H4 (cell line): ENCODE results near the gene MRPL24. TPM values are rescaled to one million over a fixed set of nuclear protein-coding genes. Genes with fewer than 3 reads are reported as not detected.
A peak's percentile ranks its signal among the peaks of the same experiment; 100 is the strongest.

Experiments
- DNase-seq: peaks from one replicate; pipeline ENCODE4 v3.0.0-alpha.2; 2015; ENCODE audit warnings: low spot score
- total RNA-seq: library from RNA; depleted of rRNA; stranded (reverse); fragments of >200 nt; shearing (Covaris generic); gene quantifications from 2 replicates; pipeline ENCODE4 v1.2.3, GENCODE V29; 2014; rRNA removed

Gene MRPL24
- total RNA-seq, 1 experiment from 2014 or later = 82.2 TPM

DNA sequence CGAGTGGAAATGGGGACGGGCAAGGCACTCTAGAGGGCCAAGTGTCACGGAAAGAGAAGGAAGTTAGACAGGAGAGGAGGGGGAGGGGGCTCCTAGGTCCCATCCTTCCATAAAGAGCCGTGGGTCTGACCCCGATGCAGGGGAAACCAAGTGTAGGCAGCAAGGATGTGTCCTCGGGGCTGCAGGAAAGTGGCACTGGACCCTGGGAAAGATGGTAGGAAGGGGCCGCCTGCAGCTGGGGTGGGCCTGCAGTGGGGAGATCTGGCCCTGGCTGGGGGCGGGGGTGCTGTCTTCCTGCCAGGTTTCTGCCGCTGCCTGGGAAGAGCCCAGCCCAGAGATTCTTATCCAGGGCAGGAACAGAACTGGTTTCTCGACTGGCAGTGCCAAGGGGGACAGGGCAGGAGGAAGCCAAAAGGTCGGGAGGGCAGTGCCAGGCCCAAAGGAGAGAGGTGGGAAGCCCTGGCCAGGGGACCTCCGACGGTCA is 48.4 kb downstream of the MRPL24 start:
- DNase-seq = no peak

DNA sequence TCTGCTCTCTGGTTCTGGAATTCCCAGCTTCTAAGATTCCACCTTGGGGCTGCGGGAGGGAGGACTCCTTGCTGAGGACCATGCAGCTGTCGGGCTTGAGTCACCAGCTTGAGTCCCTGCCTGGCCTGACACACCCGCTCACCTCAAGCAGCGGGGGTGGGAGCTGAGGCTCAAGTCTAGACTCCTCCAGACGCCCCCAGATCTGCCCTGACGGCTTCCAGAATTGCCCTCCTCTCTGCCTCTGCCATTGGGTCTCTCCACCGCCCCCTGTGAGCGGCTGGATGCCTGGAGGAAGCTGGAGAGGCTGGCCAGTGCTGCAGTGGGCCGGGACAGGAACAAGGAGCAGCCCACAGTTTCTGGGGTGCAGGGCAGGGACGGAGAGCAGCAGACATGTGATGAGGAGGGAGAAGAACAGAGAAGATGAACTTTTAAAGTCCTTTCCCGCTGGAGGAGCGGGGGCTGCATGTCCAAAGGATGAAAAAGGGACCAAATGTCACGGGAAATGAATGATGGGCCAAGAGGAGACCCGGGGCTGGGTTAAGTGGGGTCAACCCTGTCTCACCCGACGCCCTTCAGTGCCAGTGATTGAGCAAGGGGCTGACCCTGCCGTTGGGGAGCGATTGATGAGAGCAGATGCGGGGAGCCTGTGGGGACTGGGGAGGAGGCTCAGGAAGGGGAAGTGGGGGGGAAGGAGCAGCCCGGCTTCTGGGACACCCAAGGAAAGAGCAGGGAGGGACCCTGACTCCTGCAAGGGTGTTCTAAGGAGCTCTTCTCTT is 49.0 kb downstream of the MRPL24 start:
- peak; percentile 29 for DNase-seq

DNA sequence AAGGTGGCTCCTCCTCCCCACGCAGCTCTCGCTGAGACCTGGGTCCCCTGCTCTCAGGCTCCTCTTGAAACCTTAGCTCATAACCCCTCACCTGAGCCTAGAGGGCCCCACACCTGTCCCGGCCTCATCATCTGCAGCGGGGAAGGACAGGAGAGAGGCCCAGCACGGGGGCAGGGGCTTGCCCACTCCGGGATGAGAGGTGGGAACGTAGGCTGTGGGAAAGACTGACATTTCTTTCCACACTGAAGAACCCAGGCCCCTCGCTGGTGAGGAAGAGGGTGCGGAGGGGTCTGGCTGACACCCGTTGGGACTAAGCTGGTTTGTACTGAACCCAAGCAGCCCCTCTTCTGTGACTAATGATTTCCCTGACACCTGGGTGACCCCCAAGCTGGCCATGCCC is 49.7 kb downstream of the MRPL24 start:
- DNase-seq = no peak

- no peak for DNase-seq
These were observed 50.2 kb downstream of the MRPL24 start for GRCh38 chr1:156690675-156691036.

DNA sequence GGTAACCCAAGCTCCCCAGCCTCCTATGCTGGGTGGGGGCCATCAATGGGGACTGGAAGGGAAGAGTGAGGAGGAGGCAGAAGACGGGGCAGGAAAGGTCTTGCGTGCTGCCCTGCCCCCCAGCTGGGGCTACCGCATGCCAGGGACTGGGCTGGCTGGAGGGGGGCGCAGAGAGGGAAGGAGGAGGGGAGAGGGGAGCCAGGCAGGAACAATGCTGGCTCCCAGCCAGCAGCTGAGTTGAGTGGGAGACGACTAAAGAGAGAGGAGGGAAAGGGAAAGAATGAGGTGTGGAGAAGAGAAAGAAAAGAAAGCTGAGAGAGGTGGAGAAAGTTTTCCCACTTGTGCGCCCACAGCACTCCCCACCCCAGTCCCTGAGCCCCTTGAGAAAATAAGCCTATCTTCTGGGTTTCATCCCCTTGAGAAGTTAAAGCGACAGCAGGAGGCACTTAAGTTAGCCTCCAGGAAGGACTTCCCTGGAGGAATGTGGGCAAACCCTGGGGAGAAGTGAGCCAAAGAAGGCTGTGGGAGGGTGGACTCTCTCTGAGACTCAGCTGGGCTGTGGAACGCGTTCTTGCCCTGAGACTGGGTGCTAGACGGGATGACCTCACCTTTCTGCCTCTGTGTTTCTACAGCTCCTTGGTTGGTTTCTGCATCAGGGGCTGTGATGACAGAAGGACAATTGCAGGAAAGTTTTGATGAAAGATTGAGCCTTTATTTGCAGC is 50.8 kb downstream of the MRPL24 start:
- no peak for DNase-seq

DNA sequence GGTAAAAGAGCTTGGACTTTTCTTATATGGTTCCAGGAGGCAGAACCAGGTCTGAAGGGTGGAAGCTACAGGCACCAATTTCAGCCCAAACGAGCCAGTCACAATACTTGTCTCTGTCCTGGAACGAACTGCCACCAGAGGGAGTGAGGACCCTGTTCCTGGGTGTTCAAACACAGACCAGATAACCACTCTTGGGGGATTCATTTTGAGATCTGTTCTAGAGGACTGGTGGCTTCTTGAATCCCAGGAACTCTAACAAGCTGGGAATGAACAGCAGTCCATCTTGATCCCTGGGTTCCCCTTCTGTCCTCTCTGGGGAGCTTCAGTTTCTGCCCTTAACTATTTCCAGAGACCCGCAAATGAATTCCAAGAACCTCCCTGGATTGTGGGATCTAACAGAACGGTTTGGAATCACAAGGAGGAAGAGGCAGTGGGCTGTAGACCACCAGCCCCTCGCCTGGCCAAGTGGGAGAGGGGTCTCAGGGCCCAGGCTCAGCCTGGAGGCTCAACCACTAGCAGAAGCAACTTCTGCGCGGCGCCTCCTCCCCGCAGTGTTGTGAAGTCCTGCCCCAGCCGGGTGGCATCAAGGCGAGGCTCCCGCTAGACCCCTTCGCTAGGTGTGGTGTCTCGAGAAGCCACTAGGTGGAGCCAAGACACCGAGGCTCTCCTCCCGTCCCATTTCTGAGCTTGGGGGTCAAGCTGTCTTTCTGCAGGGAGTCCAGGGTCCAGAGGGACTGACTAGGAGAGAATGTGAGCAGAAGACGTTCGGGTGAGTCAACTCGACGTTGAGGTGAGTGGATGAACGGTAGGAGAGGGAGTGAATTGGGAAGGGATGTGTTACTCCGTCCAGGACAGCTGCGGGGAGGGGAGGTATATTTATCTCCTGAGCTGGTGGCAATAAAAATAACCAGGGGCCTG is 51.6 kb downstream of the MRPL24 start:
- peak; percentile 81 for DNase-seq

Other genes with a start within 250 kb of the MRPL24 start
- 3.9 and 7.9 TPM in 2 replicates for gene MEF2D, start 240.3 kb downstream of the MRPL24 start, total RNA-seq
- gene IQGAP3, start 168.5 kb downstream of the MRPL24 start, total RNA-seq = 9.2 and 12.7 TPM in 2 replicates
- not detected in 2 replicates for gene TTC24, start 161.4 kb downstream of the MRPL24 start, total RNA-seq
- 212 and 242 TPM in 2 replicates for gene NAXE, start 149.3 kb downstream of the MRPL24 start, total RNA-seq
- gene GPATCH4, start 139.6 kb downstream of the MRPL24 start, total RNA-seq = 31.8 and 49.3 TPM in 2 replicates
- not detected in 2 replicates for gene HAPLN2, start 121.7 kb downstream of the MRPL24 start, total RNA-seq
- 0.06 TPM in 1 of 2 replicates, not detected in the other for gene BCAN, start 99.0 kb downstream of the MRPL24 start, total RNA-seq
- gene NES, start 63.7 kb downstream of the MRPL24 start, total RNA-seq = 0.41 and 0.48 TPM in 2 replicates
- gene CRABP2, start 35.5 kb downstream of the MRPL24 start, total RNA-seq = 0.95 and 3.8 TPM in 2 replicates
- gene METTL25B, start 12.6 kb downstream of the MRPL24 start, total RNA-seq = 11.6 and 20.0 TPM in 2 replicates
- gene ISG20L2, start 12.3 kb downstream of the MRPL24 start, total RNA-seq = 22.2 and 27.0 TPM in 2 replicates
- 168 and 173 TPM in 2 replicates for gene HDGF, start 10.6 kb upstream of the MRPL24 start, total RNA-seq
- gene PRCC, start 26.4 kb upstream of the MRPL24 start, total RNA-seq = 22.2 and 36.2 TPM in 2 replicates
- gene SH2D2A, start 75.8 kb upstream of the MRPL24 start, total RNA-seq = 2.5 TPM in 2 replicates
- not detected in 2 replicates for gene INSRR, start 118.0 kb upstream of the MRPL24 start, total RNA-seq
- 0.10 TPM in 1 of 2 replicates, not detected in the other for gene NTRK1, start 119.8 kb upstream of the MRPL24 start, total RNA-seq
- gene PEAR1, start 152.6 kb upstream of the MRPL24 start, total RNA-seq = not detected in 2 replicates
- not detected in 2 replicates for gene LRRC71, start 179.5 kb upstream of the MRPL24 start, total RNA-seq